Astrocyte of the cerebellum (primary cell): ENCODE data around the gene UBE2H.

Experiments used
- DNase-seq: peaks from one replicate; pipeline ENCODE4 v3.0.0-alpha.2; 2011; ENCODE audit warnings: low read depth
- H3K4me3 ChIP-seq: 2 replicates; pipeline ENCODE4 v1.5.1; 2011; ENCODE audit warnings: mild to moderate bottlenecking, low read depth, low read length, moderate library complexity
- in situ Hi-C: cut with HindIII; loops from 2 replicates; pipeline ENCODE4 v1.10.0; 2017; ENCODE audit warnings: low sequenced_read_pairs
- TF ChIP-seq, protein P1 (sequence below): IDR thresholded peaks from 2 replicates; pipeline ENCODE4 v1.5.1; 2012; ENCODE audit warnings: low read length, low read depth, moderate library complexity, mild to moderate bottlenecking; ENCODE audit errors: missing control alignments

UBE2H gene

GRCh38 chr7:129959471-129960203 lies 6.9 kb upstream of the UBE2H start:
- no peak for DNase-seq
- no peak overlapping the region for H3K4me3 ChIP-seq
- TF ChIP-seq, protein P1, sequence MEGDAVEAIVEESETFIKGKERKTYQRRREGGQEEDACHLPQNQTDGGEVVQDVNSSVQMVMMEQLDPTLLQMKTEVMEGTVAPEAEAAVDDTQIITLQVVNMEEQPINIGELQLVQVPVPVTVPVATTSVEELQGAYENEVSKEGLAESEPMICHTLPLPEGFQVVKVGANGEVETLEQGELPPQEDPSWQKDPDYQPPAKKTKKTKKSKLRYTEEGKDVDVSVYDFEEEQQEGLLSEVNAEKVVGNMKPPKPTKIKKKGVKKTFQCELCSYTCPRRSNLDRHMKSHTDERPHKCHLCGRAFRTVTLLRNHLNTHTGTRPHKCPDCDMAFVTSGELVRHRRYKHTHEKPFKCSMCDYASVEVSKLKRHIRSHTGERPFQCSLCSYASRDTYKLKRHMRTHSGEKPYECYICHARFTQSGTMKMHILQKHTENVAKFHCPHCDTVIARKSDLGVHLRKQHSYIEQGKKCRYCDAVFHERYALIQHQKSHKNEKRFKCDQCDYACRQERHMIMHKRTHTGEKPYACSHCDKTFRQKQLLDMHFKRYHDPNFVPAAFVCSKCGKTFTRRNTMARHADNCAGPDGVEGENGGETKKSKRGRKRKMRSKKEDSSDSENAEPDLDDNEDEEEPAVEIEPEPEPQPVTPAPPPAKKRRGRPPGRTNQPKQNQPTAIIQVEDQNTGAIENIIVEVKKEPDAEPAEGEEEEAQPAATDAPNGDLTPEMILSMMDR: no peak
- in situ Hi-C loops: no loop called here

GRCh38 chr7:129958643-129959470 lies 6.1 kb upstream of the UBE2H start:
- H3K4me3 ChIP-seq: no peak overlapping the region
- no peak for DNase-seq
- in situ Hi-C loops: no loop called here
- TF ChIP-seq, protein P1: no peak

DNA sequence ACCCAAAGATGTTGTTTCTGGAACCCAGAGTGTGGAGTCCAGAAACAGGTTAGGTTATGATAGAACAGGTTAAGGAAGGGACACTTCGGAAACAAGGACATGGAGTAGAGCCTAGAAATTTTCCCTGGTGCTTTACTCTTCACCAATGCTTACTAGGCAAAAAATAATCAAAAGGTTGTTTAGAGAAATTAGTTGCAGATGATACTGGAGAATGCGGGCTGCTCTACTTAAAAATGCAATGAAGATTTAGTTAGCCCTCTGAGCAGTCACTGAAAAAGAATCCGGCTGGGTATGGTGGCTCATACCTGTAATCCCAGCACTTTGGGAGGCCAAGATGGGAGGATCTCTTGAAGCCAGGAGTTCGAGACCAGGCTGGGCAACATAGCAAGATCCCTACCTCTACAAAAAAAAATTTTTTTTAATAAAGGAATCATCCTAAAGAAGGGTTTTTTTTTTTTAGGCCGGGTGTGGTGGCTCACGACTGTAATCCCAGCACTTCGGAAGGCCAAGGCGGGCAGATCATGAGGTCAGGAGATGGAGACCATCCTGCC lies 3.3 kb upstream of the UBE2H start:
- in situ Hi-C loops: no loop called here
- H3K4me3 ChIP-seq: no peak overlapping the region
- no peak for DNase-seq
- TF ChIP-seq, protein P1: no peak

GRCh38 chr7:129952086-129952652 lies 591 bp downstream of the UBE2H start:
- DNase-seq: no peak
- TF ChIP-seq, protein P1: no peak
- in situ Hi-C loops: no loop called here
- peak overlapping the region; percentile 93 for H3K4me3 ChIP-seq

GRCh38 chr7:129951226-129952085 lies 1.3 kb downstream of the UBE2H start:
- no peak for DNase-seq
- peak overlapping the region; percentile 93 for H3K4me3 ChIP-seq
- TF ChIP-seq, protein P1: no peak
- in situ Hi-C loops: no loop called here

DNA sequence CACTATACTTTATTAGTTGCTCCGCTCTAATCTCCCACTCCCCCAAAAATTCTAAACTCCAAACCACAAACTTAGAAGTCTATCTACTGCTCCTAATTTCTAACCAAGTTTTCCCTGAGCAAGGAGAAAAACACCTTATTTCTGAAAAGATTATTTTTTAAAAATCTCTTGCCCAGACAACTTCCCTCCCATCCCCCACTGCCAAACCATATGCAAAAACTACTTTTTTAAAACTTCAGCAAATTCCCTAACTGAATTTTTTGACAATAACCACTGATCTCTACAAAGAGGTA lies 1.9 kb downstream of the UBE2H start:
- peak overlapping the region; percentile 93 for H3K4me3 ChIP-seq
- no peak for DNase-seq
- TF ChIP-seq, protein P1: no peak
- in situ Hi-C loops: no loop called here
